Esophagus squamous epithelium (tissue), 4 donors: ENCODE results near the gene GALK2.

Source experiments
- CTCF ChIP-seq, 6 experiments: fragments of 450-650 bp in 4 of 6; fragments of 200-600 bp in 2 of 6; sonication (generic) in 2 of 6; IDR thresholded peaks; one replicate each; pipeline ENCODE4 v1.5.1; 2016 to 2019; ENCODE audit warnings: antibody characterized with exemption in 6 of 6, mild to moderate bottlenecking in 4 of 6, moderate library complexity in 4 of 6
- POLR2A ChIP-seq, 4 donors: fragments of 450-650 bp; IDR thresholded peaks; one replicate each; pipeline ENCODE4 v1.6.1; 2017; ENCODE audit warnings: antibody characterized with exemption in 4 of 4, mild to moderate bottlenecking in 4 of 4, moderate library complexity in 3 of 4

GRCh38 chr15:49174902-49175301 lies 4.9 kb downstream of the GALK2 start:
- TF ChIP-seq CTCF (IDR thresholded peaks at IDR 0.05) (no peak), POLR2A (IDR thresholded peaks at IDR 0.05) (no peak)
